Skeletal muscle tissue (tissue), 4 donors: ENCODE results near the gene SERGEF. TPM values are rescaled to one million over a fixed set of nuclear protein-coding genes. Genes with fewer than 3 reads are reported as not detected.

Experiments
- H3K27ac ChIP-seq: one replicate; pipeline ENCODE4 v1.7.0; 2013; ENCODE audit warnings: mild to moderate bottlenecking, low read depth, low read length, inconsistent platforms
- H3K27me3 ChIP-seq, 3 donors: one replicate each; pipeline ENCODE4 v1.7.0; 2013; ENCODE audit warnings: low read length in 3 of 3; ENCODE audit not compliant: control insufficient read depth in 3 of 3, insufficient read depth in 3 of 3
- H3K36me3 ChIP-seq, 3 donors: one replicate each; pipeline ENCODE4 v1.7.0; 2013; ENCODE audit warnings: low read length in 3 of 3; ENCODE audit not compliant: control insufficient read depth in 3 of 3, insufficient read depth in 3 of 3
- H3K4me1 ChIP-seq, 3 donors: one replicate each; pipeline ENCODE4 v1.7.0; 2013; ENCODE audit warnings: low read length in 3 of 3, mild to moderate bottlenecking in 3 of 3; ENCODE audit not compliant: control insufficient read depth in 3 of 3, insufficient read depth in 3 of 3
- H3K4me3 ChIP-seq, 3 donors: one replicate each; pipeline ENCODE4 v1.7.0; 2013; ENCODE audit warnings: low read length in 3 of 3
- H3K9ac ChIP-seq, 3 donors: one replicate each; pipeline ENCODE4 v1.7.0; 2013; ENCODE audit warnings: low read length in 3 of 3, mild to moderate bottlenecking in 3 of 3, moderate library complexity in 2 of 3, low read depth in 1 of 3
- H3K9me3 ChIP-seq, 3 donors: one replicate each; pipeline ENCODE4 v1.7.0; 2013; ENCODE audit warnings: low read length in 3 of 3; ENCODE audit not compliant: control insufficient read depth in 3 of 3
- total RNA-seq: library from RNA; depleted of rRNA; stranded (reverse); fragments of >200 nt; gene quantifications from one replicate; pipeline ENCODE4 v1.2.3, GENCODE V29; 2014
- donor health status: Osteomylitis.

The SERGEF gene
- total RNA-seq, 1 donor from 2014 or later = 16.2 TPM

- Histone ChIP-seq H3K4me1 (peaks cover 5 to 26% (median 15%) of the 10 kb centered on the region in 3 donors), H3K36me3 (no peaks in the 10 kb centered on the region), H3K9me3 (no peaks in the 10 kb centered on the region), H3K27me3 (no peaks in the 10 kb centered on the region), H3K27ac (no peak overlapping the region), H3K4me3 (no peak overlapping the region), H3K9ac (no peak overlapping the region)
These were observed 222.4 kb downstream of the SERGEF start for GRCh38 chr11:17790453-17790852.

GRCh38 chr11:17788084-17788483 lies 224.8 kb downstream of the SERGEF start:
- peaks cover 0 to 5% (median 0%) of the 10 kb centered on the region in 3 donors for H3K4me1 ChIP-seq

GRCh38 chr11:17786824-17787525 lies 225.9 kb downstream of the SERGEF start:
- H3K9me3 ChIP-seq = no peaks in the 10 kb centered on the region
- H3K4me1 ChIP-seq = peaks cover 0 to 5% (median 0%) of the 10 kb centered on the region in 3 donors
- H3K27ac ChIP-seq = no peak overlapping the region
- no peaks in the 10 kb centered on the region for H3K36me3 ChIP-seq
- no peak overlapping the region for H3K9ac ChIP-seq
- no peaks in the 10 kb centered on the region for H3K27me3 ChIP-seq
- no peak overlapping the region for H3K4me3 ChIP-seq

More at GRCh38 chr11:17788084-17788483, 224.8 kb downstream of the SERGEF start:
- no peak overlapping the region for H3K27ac ChIP-seq
- no peaks in the 10 kb centered on the region for H3K9me3 ChIP-seq
- H3K27me3 ChIP-seq = no peaks in the 10 kb centered on the region
- no peak overlapping the region for H3K9ac ChIP-seq
- H3K4me3 ChIP-seq = no peak overlapping the region
- H3K36me3 ChIP-seq = no peaks in the 10 kb centered on the region

- Histone ChIP-seq H3K9me3 (no peaks in the 10 kb centered on the region), H3K27me3 (no peaks in the 10 kb centered on the region), H3K4me1 (peaks cover 0 to 5% (median 0%) of the 10 kb centered on the region in 3 donors), H3K36me3 (no peaks in the 10 kb centered on the region), H3K9ac (no peak overlapping the region), H3K4me3 (no peak overlapping the region), H3K27ac (no peak overlapping the region)
These were observed 229.0 kb downstream of the SERGEF start for GRCh38 chr11:17783878-17784277.

- H3K4me3 ChIP-seq = no peak overlapping the region
- H3K9ac ChIP-seq = no peak overlapping the region
- no peaks in the 10 kb centered on the region for H3K36me3 ChIP-seq
- H3K9me3 ChIP-seq = no peaks in the 10 kb centered on the region
- no peak overlapping the region for H3K27ac ChIP-seq
- no peaks in the 10 kb centered on the region for H3K27me3 ChIP-seq
- no peaks in the 10 kb centered on the region for H3K4me1 ChIP-seq
These were observed 230.1 kb downstream of the SERGEF start for GRCh38 chr11:17782603-17783337.

GRCh38 chr11:17782145-17782544 lies 230.7 kb downstream of the SERGEF start:
- Histone ChIP-seq H3K9ac (no peak overlapping the region), H3K27me3 (no peaks in the 10 kb centered on the region), H3K27ac (no peak overlapping the region), H3K4me1 (no peaks in the 10 kb centered on the region), H3K9me3 (no peaks in the 10 kb centered on the region), H3K4me3 (no peak overlapping the region), H3K36me3 (no peaks in the 10 kb centered on the region)

- no peak overlapping the region for H3K27ac ChIP-seq
- H3K9ac ChIP-seq = no peak overlapping the region
- H3K27me3 ChIP-seq = no peaks in the 10 kb centered on the region
- no peaks in the 10 kb centered on the region for H3K36me3 ChIP-seq
- no peak overlapping the region for H3K4me3 ChIP-seq
- no peaks in the 10 kb centered on the region for H3K9me3 ChIP-seq
- H3K4me1 ChIP-seq = no peaks in the 10 kb centered on the region
These were observed 231.2 kb downstream of the SERGEF start for GRCh38 chr11:17781626-17782025.

- H3K36me3 ChIP-seq = no peaks in the 10 kb centered on the region
- no peak overlapping the region for H3K27ac ChIP-seq
- H3K27me3 ChIP-seq = no peaks in the 10 kb centered on the region
- no peaks in the 10 kb centered on the region for H3K4me1 ChIP-seq
- H3K9me3 ChIP-seq = no peaks in the 10 kb centered on the region
- H3K9ac ChIP-seq = no peak overlapping the region
- no peak overlapping the region for H3K4me3 ChIP-seq
These were observed 231.6 kb downstream of the SERGEF start for GRCh38 chr11:17781221-17781620.

- no peak overlapping the region for H3K27ac ChIP-seq
- no peaks in the 10 kb centered on the region for H3K36me3 ChIP-seq
- no peaks in the 10 kb centered on the region for H3K9me3 ChIP-seq
- H3K4me1 ChIP-seq = no peaks in the 10 kb centered on the region
- H3K9ac ChIP-seq = no peak overlapping the region
- H3K4me3 ChIP-seq = no peak overlapping the region
- no peaks in the 10 kb centered on the region for H3K27me3 ChIP-seq
These were observed 232.2 kb downstream of the SERGEF start for GRCh38 chr11:17780668-17781067.

- no peaks in the 10 kb centered on the region for H3K9me3 ChIP-seq
- no peak overlapping the region for H3K4me3 ChIP-seq
- no peaks in the 10 kb centered on the region for H3K27me3 ChIP-seq
- H3K27ac ChIP-seq = no peak overlapping the region
- no peaks in the 10 kb centered on the region for H3K4me1 ChIP-seq
- H3K36me3 ChIP-seq = no peaks in the 10 kb centered on the region
- H3K9ac ChIP-seq = no peak overlapping the region
These were observed 232.8 kb downstream of the SERGEF start for GRCh38 chr11:17779861-17780594.
